CD4-positive, alpha-beta T cell treated with Interleukin-4 for 4 hours (primary cell): Measurements from ENCODE around the gene PAX9.

Experiments used
- DNase-seq: peaks from one replicate; pipeline ENCODE4 v3.0.0-alpha.2; 2020

Gene PAX9

DNA sequence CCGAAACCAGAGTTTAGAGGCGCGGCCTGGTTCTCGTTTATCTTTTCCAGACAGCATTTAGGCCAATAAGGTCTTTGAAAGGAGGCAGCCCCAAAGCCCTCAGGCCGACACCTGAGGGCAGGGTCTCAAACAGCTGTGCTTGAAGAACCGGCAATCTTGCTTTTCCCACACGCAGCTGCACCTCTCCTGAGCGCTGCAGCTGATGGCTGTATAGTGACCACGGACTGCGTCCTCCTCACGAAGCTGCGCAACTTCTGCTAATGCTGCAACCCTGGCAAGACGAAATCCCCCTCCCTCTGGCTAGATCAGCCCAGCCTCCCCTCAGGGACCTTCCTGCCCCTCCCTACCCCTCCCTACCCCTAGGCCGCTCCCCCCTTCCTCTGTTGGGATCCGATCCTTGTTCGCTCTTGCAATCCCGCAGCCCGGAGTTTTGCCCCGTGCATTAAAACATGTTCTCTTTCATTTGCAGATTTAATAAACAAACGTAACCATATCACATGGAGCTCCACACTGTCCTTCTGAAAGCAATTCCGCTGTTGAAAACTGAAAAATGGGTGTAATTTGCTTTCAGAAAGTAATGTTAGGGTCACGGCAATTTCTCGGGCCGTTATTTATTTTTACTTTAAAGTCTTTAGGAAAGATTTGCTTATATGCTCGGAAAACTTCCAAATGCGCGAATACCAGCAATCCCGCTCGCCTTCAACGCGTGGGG, 4.8 kb upstream of the PAX9 start:
- DNase-seq = no peak

- no peak for DNase-seq
Measured at GRCh38 chr14:36657399-36658122, 4.1 kb upstream of the PAX9 start.

- no peak for DNase-seq
Measured at GRCh38 chr14:36658123-36659009, 3.3 kb upstream of the PAX9 start.

GRCh38 chr14:36659010-36659821, 2.4 kb upstream of the PAX9 start:
- DNase-seq = no peak

DNA sequence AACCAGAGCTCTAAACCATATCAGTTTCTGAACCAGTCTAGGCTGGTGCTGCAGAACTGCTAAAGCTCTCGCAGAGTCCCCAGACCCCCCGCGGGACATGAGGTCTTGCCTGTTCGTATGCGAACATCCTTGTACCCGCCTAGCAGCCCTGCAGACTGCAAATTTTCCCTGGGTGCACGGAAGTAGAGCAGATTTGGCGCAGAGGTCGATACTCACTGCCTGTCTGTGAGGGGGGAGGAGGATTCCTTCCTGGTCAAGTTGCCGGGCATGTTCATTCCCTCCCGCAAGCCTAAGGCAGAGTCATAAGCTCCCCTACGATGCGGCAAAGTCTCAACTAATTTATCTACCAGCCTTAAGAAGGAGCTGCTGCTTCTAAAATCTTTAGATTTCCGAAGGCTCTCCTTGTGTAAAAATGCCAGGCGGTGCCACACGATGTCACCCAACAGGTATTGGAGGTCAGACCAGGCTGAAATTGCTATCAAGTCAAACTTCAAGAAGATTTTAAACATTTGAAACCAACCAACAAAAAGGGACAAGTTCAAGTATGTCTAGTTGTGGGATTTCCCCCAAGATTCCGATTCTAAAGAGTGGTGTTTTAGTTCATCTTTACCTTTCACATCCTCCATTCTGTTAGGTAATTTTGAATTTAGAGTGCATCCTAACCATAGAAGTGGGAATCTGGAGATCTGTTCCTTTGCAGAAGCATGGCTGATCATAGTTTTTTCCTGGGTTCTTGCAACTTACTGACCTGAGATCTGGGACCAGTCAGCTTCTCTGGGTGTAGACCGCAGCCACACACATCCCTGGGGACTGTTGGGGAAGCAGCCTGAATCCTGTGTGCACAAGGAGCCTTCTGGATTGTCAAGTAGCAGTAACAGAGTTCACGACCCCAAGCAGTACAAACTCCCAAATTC, 1.6 kb upstream of the PAX9 start:
- no peak for DNase-seq

GRCh38 chr14:36660736-36661505, 739 bp upstream of the PAX9 start:
- DNase-seq = no peak

GRCh38 chr14:36662258-36662542, 540 bp downstream of the PAX9 start:
- no peak for DNase-seq

GRCh38 chr14:36662543-36663403, 1.1 kb downstream of the PAX9 start:
- DNase-seq = no peak

DNA sequence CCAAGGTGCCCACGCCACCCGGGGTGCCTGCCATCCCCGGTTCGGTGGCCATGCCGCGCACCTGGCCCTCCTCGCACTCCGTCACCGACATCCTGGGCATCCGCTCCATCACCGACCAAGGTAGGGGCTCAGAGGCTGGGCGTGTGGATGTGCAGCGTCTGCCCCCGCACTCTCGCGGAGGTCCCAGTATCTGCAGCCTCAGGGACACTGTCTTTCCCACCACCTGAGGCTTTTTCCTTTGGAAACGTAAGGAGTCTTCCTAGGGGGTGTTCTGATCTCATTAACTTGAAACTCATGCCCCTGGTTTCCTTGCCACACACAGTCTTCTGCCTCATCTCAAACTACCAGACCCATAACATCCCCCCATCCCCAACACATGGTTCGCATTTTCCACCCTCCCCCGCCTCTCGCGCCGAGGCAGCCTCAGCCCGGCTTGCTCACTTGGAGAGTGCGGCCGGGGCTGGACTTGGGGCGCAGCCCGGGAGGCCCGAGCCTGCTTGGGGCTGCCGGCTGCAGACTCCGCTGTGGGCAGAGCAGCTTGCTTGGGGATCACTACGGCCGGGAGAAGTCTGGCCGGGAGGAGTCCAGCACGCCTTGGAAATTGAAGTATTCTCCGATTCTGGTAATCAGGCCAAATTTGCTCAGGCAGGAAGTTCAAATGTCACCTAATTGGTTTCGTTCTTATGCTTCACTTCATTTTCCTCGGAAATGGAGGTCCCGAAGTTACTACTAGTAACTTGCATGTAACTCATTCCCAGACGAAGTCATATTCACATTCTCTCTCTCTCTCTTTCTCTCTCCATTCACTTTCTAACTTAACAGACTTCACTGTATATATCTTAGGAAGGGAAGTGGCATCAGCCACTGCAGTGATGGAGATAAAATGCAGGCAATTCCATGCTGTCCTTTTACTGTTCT, 2.0 kb downstream of the PAX9 start:
- no peak for DNase-seq

- no peak for DNase-seq
Measured at GRCh38 chr14:36664322-36665193, 2.9 kb downstream of the PAX9 start.

DNA sequence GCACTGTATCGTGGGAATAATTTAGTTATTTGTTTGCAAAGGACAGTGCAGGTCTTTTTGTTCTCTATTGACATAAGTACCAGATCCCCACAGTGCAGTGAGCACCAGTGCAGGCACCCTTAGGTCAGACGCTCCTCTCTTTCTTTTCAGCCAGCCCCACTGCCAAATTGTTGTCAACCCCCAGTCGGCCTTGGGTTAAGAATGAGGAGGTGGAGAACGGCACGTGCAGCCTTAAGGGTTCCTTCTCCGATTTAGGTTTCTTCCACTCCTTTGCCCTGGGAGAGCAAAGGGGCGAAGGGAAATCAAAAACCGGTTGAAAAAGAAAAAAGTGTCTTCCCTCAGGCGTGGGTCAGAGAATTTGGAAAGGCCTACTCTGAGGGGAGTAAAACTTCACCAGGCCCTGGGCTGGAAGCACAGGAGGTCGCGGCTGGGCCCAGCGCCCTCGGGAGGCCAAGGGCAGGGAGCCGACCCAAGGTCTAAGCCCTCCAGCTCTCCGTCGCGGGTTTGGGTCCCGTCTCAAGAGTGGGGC, 4.3 kb downstream of the PAX9 start:
- no peak for DNase-seq

- no peak for DNase-seq
Measured at GRCh38 chr14:36666416-36667206, 5.0 kb downstream of the PAX9 start.

DNA sequence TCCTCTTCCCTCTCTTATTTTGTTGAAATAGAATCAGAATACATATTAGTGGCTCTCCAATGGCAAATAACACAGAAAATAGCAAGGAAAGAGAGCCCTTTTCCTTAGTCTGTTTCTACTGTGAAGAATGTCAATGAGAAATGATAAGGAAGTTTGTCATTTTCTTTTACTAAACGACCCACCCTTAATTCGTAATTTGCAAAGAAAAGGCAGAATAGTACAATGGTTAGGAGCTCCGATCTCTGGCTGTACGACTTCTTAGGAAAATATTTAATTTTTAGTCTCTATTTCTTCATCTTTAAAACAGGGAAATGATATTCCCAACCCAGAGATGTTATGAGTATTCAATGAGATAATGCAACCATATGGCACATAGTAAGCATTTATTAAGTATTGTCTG, 6.0 kb downstream of the PAX9 start:
- no peak for DNase-seq

- DNase-seq = no peak
Measured at GRCh38 chr14:36671149-36671548, 9.5 kb downstream of the PAX9 start.

- no peak for DNase-seq
Measured at GRCh38 chr14:36672095-36672494, 10.4 kb downstream of the PAX9 start.

DNA sequence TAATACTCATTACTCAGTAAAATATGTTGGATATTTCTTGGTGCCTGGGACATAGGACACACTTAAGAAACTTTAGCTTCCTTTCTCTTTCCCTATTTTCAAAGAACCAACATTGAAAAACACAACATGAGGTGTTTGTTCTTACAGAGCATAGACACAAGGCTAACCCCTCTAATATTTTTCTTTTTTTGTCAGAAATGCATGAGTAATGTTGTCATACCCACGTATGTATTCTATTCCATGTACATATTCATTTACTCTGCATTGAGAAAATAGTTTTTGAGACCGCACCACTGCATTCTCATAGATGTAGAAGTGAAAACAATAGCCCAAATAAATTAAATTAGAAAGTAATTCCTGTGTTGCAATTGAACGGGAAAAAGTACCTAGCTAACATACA, 13.0 kb downstream of the PAX9 start:
- DNase-seq = no peak

DNA sequence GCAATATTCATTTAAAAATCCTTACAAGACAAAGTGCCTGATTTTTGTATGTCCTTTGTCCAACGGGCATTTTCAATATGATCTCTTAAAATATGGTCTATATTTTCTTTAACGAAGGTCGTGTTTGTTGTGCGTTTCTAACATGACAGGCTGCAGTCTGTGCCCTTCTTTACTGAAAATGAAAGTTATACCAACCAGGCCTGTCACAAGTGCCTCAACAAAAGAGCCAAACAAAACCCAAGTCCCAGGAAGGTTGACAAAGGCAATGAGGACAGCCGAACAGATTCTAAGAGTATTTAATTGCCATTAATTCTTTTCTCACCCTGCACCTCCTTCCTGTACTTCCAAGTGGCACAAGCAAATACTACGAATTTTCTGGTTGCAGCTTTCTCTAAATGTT, 13.9 kb downstream of the PAX9 start:
- DNase-seq = no peak
